Right lobe of liver (tissue), 4 donors: Measurements from ENCODE around the gene CENPS.

Experiments
- CTCF ChIP-seq, 4 donors: fragments of 200-600 bp in 3 of 4; fragments of 450-650 bp in 1 of 4; IDR thresholded peaks; one replicate each; pipeline versions ENCODE4 v1.5.1 to v1.8.0; 2016 to 2022; ENCODE audit warnings: antibody characterized with exemption in 4 of 4, mild to moderate bottlenecking in 2 of 4
- POLR2A ChIP-seq: fragments of 450-650 bp; IDR thresholded peaks from one replicate; pipeline ENCODE4 v1.6.1; 2017; ENCODE audit warnings: antibody characterized with exemption, mild to moderate bottlenecking
- donor health status: DM: no; HTN: no; CAD: no.
- donor health status: DM: no; HTN: no; CAD: no.
- donor health status: DM: no; HTN: yes; CAD: no.

GRCh38 chr1:10444795-10445397 lies 14.7 kb downstream of the CENPS start:
- TF ChIP-seq POLR2A (no peak), CTCF (IDR thresholded peaks at IDR 0.05) (no peak)
